ENCODE measurements around the gene APH1A.
"Not testable (repeated sequence)": the region's sequence is repeated elsewhere in the genome, so short reads cannot be mapped to it uniquely, and the experiment has no call there.

The APH1A gene

DNA sequence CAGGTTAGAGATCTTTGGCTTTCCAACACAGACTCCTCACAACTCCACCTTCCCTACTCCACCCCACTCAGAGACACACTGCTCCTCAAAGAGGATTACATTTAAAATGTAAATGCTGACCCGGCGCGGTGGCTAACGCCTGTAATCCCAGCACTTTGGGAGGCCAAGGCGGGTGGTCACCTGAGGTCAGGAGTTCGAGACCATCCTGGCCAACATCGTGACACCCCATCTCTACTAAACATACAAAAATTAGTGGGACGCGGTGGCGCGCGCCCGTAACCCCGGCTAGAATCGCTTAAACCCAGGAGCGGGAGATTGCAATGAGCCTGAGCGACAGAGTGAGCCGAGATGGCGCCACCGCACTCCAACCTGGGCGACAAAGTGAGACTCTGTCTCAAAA, 31.1 kb downstream of the APH1A start:
- no peak for DNase-seq (ENCODE audit: low read depth)
- no peak overlapping the region for H3K4me3 ChIP-seq (ENCODE audit: low read depth, low read length)
- TF ChIP-seq, protein P1, sequence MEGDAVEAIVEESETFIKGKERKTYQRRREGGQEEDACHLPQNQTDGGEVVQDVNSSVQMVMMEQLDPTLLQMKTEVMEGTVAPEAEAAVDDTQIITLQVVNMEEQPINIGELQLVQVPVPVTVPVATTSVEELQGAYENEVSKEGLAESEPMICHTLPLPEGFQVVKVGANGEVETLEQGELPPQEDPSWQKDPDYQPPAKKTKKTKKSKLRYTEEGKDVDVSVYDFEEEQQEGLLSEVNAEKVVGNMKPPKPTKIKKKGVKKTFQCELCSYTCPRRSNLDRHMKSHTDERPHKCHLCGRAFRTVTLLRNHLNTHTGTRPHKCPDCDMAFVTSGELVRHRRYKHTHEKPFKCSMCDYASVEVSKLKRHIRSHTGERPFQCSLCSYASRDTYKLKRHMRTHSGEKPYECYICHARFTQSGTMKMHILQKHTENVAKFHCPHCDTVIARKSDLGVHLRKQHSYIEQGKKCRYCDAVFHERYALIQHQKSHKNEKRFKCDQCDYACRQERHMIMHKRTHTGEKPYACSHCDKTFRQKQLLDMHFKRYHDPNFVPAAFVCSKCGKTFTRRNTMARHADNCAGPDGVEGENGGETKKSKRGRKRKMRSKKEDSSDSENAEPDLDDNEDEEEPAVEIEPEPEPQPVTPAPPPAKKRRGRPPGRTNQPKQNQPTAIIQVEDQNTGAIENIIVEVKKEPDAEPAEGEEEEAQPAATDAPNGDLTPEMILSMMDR (IDR thresholded peaks at IDR 0.05; ENCODE audit: low read depth, low read length, missing control alignments), result no peak

DNA sequence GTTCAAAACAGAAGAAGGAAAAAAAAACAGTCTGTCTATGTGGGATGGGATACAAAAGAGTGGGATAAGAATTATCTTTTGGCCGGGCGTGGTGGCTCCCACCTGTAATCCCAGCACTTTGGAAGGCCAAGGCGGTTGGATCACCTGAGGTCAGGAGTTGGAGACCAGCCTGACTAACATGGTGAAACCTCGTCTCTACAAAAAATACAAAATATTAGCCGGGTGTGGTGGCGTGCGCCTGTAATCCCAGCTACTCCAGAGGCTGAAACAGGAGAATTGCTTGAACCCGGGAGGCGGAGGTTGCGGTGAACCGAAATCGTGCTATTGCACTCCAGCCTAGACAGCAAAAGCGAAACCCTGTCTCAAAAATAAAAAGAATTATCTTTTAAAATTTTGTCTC, 31.6 kb downstream of the APH1A start:
- H3K4me3 ChIP-seq (ENCODE audit: low read depth, low read length); DNase-seq (ENCODE audit: low read depth): not testable (repeated sequence)

DNA sequence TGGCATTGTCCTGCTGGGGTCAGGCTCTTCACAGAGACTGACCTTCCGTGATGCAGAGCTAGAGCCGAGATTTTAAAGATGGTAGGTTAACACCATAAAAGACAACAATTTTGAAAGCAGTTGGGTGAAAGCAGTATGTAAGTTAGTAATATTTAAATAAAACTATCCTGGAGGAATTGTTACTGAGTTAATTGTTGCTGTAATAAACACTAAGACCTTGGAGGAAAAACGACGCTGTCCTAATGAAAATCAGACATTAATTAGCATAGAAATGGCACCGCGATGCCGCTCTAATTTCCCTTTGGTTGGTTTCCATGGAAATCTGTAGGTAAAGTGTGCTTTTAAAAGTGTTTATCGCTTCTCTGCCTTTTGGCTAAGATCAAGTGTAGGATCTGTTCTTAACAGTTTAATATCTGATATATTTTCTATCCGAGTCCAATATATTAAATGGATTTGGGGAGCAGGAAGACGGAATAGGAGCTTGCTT, 32.2 kb downstream of the APH1A start:
- DNase-seq (ENCODE audit: low read depth), result no peak
- TF ChIP-seq, protein P1 (IDR thresholded peaks at IDR 0.05; ENCODE audit: low read depth, low read length, missing control alignments), result no peak
- peak overlapping the region; percentile 96 for H3K4me3 ChIP-seq (ENCODE audit: low read depth, low read length)

DNA sequence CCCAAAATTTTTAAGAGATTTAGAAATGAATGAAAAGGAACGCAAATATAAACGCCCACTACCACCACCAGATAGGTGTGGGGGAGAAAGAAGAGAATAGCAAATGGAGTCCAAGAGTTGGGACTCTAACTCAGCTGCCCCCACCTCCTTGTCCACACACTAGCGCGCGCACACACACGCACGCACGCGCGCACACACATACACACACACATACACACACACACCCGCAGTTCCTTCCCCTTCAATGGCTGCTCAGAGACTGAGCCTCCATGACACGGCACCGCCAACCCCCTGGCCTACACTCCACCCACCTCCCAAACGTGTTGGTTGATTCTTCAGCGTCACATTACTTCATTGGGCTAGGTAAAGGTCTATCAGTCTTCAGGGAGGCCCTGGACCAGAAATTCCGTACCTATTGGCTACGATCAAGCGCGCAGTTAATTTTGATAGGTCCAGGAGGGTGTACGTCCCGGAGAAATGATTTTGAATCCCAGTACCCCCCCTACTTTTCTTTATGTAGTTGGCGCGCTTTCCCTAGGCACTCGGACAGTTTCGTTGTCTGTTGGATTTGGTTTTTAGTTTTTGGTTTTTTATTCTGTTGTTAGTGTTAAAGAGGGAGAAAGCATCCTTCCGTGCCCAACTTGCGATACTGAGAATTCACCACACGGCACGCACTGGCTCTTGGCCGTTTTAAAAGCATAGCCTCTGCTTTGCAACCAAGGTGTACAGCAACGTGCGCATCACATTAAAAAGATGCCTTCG, 32.8 kb downstream of the APH1A start, which contains the start of gene ANP32E:
Gene ANP32E (minus strand): TSS at position 261 of the 762 bp plus-strand sequence. CDS start 326 bp downstream, outside the sequence.
- TF ChIP-seq, protein P1 (IDR thresholded peaks at IDR 0.05; ENCODE audit: low read depth, low read length, missing control alignments), result peak; percentile 19
- DNase-seq (ENCODE audit: low read depth), result peak; percentile 99
- peak within 1 kb of the TSS; percentile 96 for H3K4me3 ChIP-seq (ENCODE audit: low read depth, low read length)

DNA sequence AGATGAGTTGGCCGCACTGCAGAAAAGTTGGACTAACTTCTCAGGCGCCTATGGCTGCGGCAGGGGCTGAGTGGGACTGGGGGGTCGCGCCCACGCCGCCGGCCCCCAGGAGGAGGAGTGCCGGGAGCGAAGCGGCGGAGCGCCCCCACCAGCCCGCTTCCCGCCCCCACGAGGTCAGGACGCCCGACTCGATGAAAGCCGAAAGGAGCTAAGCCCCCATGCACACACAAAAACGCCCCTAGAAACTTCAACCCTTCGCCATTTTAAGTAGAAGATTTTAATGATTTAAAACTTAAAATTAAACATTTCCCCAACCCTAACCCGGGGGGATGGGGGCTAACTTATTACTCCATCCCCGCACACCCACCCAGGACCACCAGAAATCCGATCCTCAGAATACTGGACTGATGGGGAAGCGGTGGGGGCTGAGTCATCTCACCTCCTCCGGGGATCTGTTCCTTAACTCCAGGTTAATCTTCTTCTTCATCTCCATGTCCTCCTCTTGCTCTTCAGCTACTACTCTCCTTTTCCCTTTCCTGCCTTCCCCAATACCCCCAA, 33.4 kb downstream of the APH1A start:
- TF ChIP-seq, protein P1 (IDR thresholded peaks at IDR 0.05; ENCODE audit: low read depth, low read length, missing control alignments), result no peak
- H3K4me3 ChIP-seq (ENCODE audit: low read depth, low read length), result peak overlapping the region; percentile 96
- no peak for DNase-seq (ENCODE audit: low read depth)

DNA sequence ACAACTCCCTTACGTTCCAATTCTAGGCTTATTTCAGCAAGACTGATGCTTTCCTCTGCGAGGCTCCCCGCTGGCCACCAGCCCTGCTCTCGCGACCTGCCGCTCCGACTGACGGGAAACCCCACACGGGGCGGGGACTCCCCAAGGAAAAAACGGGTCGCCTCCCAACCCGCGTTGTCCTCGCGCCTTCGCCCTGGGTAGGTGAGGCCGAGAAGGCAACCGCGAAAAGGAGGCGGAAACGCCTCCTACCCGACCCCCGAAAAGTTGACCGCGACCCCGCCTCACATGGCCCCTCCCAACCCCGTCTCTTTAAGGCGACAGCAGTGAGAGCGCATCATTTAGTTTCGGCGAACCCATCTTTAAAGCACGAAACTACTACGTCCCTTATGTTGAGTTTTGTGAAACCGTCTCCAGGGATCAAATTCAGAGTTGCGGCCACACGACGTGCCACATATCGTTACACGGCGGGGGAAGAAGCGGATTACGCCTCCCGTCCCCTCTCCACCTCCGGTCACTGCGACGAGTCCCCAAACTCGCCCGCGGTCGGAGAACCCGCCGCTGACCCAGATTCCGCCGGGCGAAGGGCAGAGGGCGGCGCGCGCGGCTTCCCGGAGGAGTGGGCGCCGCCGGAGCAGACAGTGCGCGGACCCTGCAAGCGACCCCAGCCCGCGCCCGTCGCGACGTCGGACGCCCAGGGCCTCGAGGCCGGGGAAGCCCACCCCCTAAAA, 34.1 kb downstream of the APH1A start:
- TF ChIP-seq, protein P1 (IDR thresholded peaks at IDR 0.05; ENCODE audit: low read depth, low read length, missing control alignments), result no peak
- peak overlapping the region; percentile 96 for H3K4me3 ChIP-seq (ENCODE audit: low read depth, low read length)
- DNase-seq (ENCODE audit: low read depth), result peak; percentile 80

DNA sequence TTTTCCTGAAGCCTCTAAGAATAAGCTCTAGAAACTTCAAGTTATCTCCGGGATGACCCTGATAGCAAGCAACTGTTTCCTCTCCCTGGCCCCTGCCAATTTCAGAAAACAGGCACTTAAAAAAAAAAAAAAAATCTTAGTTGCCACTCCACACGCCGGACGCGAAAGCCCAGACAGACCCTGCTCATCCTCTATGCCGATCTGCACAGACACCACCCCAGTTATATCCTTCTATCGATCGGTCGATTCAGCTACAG, 34.6 kb downstream of the APH1A start:
- TF ChIP-seq, protein P1 (IDR thresholded peaks at IDR 0.05; ENCODE audit: low read depth, low read length, missing control alignments), result no peak

More for the DNA sequence above, 34.6 kb downstream of the APH1A start:
- no peak for DNase-seq (ENCODE audit: low read depth)
- H3K4me3 ChIP-seq (ENCODE audit: low read depth, low read length), result peak overlapping the region; percentile 96

All from GM12864 (cell line).